ENCODE results near the gene GPD2.

GRCh38 chr2:156565066-156565710 lies 129.0 kb downstream of the GPD2 start:
- TF ChIP-seq POLR2A (IDR thresholded peaks at IDR 0.05; ENCODE audit: insufficient read depth in 1 of 2, low read depth in 2 of 2, low read length in 2 of 2) (no peak), ZNF792 (CRISPR knock-in tag; IDR thresholded peaks at IDR 0.05) (no peak), U2AF1 (optimal IDR thresholded peaks at IDR 0.05; ENCODE audit: low read depth, low read length) (no peak), GABPB1 (CRISPR knock-in tag; IDR thresholded peaks at IDR 0.05) (no peak), TCF12 (IDR thresholded peaks at IDR 0.05) (no peak), TCF12 (CRISPR knock-in tag; IDR thresholded peaks at IDR 0.05) (no peak), ISL2 (CRISPR knock-in tag; IDR thresholded peaks at IDR 0.05) (no peak), RARG (CRISPR knock-in tag; IDR thresholded peaks at IDR 0.05; ENCODE audit: low read depth) (no peak), MTA1 (CRISPR knock-in tag; IDR thresholded peaks at IDR 0.05; ENCODE audit: borderline replicate concordance) (no peak), BCLAF1 (IDR thresholded peaks at IDR 0.05) (no peak), IRF1 (CRISPR knock-in tag; IDR thresholded peaks at IDR 0.05; ENCODE audit: low read depth) (no peak), MLXIP (CRISPR knock-in tag; IDR thresholded peaks at IDR 0.05; ENCODE audit: borderline replicate concordance) (no peak), ZNF441 (CRISPR knock-in tag; IDR thresholded peaks at IDR 0.05; ENCODE audit: borderline replicate concordance) (no peak)
